Nephron (organoid): Measurements from ENCODE around the gene MORN1.
A peak's percentile ranks its signal among the peaks of the same experiment; 100 is the strongest.

Source experiments
- H3K27ac Mint-ChIP-seq, 3 experiments: 2 replicates each; pipeline ENCODE4 v1.8.0; 2020; ENCODE audit warnings: mixed read lengths in 3 of 3, mild to moderate bottlenecking in 2 of 3, moderate library complexity in 1 of 3
- H3K27me3 Mint-ChIP-seq: 2 replicates; pipeline ENCODE4 v1.8.0; 2021; ENCODE audit warnings: low read depth, mild to moderate bottlenecking, moderate library complexity, mixed read lengths
- H3K36me3 Mint-ChIP-seq: 2 replicates; pipeline ENCODE4 v1.8.0; 2020; ENCODE audit warnings: low read depth, mixed read lengths
- H3K4me1 Mint-ChIP-seq: 2 replicates; pipeline ENCODE4 v1.8.0; 2020; ENCODE audit warnings: mixed read lengths
- H3K4me3 Mint-ChIP-seq, 3 experiments: 2 replicates each; pipeline ENCODE4 v1.8.0; 2020; ENCODE audit warnings: mild to moderate bottlenecking in 3 of 3, mixed read lengths in 3 of 3, moderate library complexity in 2 of 3
- H3K9me3 Mint-ChIP-seq: 2 replicates; pipeline ENCODE4 v1.8.0; 2020; ENCODE audit warnings: mixed read lengths
- TF ChIP-seq, protein P1 (sequence below), 3 experiments: fragments of 200-600 bp; sonication (generic); IDR thresholded peaks; one replicate each; pipeline ENCODE4 v1.5.0; 2021; ENCODE audit warnings: antibody characterized with exemption in 3 of 3; ENCODE audit not compliant: unreplicated experiment in 3 of 3

The MORN1 gene

DNA sequence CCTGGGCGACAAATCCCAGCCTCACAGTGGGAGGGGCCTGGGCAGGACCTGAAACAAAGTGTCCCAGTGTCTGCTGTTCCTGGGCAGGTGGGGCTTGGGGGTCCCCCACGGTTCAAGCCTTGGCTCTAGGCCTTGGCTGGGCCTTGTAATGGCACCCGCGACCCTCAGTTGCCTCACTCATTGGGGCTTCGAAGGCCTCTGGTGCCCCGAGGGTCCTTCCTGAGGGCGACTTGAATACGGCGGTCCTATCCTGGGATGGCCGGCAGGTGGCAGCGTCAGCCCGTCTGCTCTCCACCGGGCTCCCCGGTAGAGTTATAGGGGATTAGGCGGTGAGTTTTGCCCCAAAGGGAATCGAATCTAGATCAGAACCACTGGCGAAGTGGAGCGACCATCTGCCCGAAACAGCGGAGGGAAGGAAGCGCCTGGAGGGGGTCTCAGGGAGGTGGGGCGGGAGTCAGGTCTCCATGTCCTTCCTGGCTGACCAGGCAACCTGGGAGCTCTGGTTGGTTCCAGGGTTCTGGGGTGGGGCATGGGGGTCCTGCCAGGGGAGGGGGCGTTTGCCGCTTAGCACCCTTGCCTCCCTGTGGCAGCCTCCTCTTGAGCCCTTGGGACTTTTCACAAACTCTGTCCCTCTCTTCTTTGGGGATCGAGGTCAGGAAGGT, 23.1 kb upstream of the MORN1 start:
- TF ChIP-seq, protein P1, sequence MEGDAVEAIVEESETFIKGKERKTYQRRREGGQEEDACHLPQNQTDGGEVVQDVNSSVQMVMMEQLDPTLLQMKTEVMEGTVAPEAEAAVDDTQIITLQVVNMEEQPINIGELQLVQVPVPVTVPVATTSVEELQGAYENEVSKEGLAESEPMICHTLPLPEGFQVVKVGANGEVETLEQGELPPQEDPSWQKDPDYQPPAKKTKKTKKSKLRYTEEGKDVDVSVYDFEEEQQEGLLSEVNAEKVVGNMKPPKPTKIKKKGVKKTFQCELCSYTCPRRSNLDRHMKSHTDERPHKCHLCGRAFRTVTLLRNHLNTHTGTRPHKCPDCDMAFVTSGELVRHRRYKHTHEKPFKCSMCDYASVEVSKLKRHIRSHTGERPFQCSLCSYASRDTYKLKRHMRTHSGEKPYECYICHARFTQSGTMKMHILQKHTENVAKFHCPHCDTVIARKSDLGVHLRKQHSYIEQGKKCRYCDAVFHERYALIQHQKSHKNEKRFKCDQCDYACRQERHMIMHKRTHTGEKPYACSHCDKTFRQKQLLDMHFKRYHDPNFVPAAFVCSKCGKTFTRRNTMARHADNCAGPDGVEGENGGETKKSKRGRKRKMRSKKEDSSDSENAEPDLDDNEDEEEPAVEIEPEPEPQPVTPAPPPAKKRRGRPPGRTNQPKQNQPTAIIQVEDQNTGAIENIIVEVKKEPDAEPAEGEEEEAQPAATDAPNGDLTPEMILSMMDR (IDR thresholded peaks at IDR 0.05; ENCODE audit: unreplicated experiment in 3 of 3): peak; percentile 88
- Mint-ChIP-seq H3K36me3 (peaks cover 4% of the 10 kb centered on the region), H3K27me3 (peaks cover 34% of the 10 kb centered on the region), H3K4me1 (peaks cover 8% of the 10 kb centered on the region), H3K4me3 (peak overlapping the region; percentile 82 to 90 (median 89)), H3K27ac (peak overlapping the region; percentile 25 to 82 (median 59)), H3K9me3 (no peaks in the 10 kb centered on the region)

DNA sequence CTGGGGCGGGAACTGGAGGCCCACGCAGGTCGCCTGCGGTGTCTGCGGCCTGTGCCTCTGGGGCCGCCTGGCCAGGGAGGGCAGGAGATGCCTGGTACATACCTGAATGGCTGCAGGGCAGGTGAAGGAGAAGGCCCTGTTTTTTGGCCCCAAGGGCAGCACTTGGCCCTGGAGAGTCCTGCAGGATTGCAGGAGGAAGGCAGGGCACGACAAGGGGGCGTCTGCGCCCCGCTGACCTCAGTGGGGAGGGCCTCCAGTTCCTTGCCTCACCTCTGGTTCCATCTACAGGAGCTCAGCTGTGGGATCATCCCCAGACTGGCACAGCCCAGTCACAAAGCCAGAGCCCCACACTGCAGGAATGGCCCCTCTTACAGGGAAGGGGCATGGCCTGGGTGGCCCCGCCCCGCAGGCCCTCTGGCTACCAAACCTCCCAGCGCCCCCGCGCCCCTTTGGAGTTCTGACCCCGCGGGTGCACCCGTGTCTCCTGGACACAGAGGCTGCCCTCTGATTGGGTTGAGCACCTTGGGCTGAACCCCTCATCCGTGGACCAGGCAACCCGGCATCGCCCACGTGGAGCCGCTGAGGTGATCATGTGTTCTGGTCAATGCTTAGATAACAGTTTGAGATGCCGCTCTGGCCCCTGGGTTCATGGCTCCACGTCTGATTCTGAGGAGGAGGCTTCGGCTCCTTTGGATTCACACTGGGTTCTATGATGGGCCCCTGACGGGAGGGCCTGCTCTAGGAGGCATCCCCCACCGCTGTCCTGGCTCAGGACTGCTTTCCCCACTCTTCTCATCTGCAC, 22.3 kb upstream of the MORN1 start:
- Mint-ChIP-seq H3K4me1 (peaks cover 8% of the 10 kb centered on the region), H3K27me3 (peaks cover 27% of the 10 kb centered on the region), H3K4me3 (peak overlapping the region; percentile 82 to 90 (median 89)), H3K9me3 (no peaks in the 10 kb centered on the region), H3K27ac (peak overlapping the region; percentile 25 to 82 (median 59)), H3K36me3 (peaks cover 8% of the 10 kb centered on the region)
- TF ChIP-seq, protein P1 (IDR thresholded peaks at IDR 0.05; ENCODE audit: unreplicated experiment in 3 of 3): no peak

DNA sequence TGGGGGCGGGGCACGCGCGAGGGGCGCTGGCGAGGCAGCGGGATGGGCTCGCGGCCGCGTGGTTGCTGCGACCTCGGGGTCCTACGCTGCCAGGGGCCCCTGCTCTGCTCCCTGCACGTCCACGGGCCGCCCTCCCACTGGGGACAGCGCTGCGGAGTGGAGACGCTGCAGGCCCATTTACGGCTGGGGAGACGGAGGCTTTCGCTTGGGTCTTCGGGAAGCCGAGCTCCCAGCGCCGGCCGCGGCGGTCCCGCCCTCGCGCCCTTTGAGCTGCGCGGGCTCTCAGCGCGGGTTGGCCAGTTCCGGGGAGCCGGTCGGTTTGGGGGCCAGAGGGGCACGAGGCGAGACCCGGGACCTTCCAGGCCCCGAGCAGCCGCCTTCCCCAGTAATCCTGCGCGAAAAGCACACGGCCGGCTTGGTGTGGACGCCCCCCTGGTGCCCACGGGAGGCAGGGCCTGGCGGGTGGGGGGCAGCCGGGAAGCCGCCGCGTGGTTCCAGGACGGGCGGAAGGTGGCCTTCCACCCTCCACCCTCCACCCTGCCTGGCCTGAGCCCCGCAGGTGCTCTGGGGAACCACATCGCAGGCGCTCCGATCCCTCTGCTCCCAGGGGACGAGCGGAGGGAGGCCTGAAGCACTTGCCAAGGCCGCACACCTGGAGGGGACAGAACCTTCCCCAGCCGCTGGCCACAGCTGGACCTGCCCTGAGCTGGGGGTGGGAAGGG, 21.6 kb upstream of the MORN1 start:
- H3K27ac Mint-ChIP-seq: no peak overlapping the region
- peaks cover 8% of the 10 kb centered on the region for H3K36me3 Mint-ChIP-seq
- H3K27me3 Mint-ChIP-seq: peaks cover 20% of the 10 kb centered on the region
- peak overlapping the region in 2 of 3 experiments; percentile 74 to 83 for H3K4me3 Mint-ChIP-seq
- H3K9me3 Mint-ChIP-seq: no peaks in the 10 kb centered on the region
- peaks cover 8% of the 10 kb centered on the region for H3K4me1 Mint-ChIP-seq
- TF ChIP-seq, protein P1 (IDR thresholded peaks at IDR 0.05; ENCODE audit: unreplicated experiment in 3 of 3): no peak

DNA sequence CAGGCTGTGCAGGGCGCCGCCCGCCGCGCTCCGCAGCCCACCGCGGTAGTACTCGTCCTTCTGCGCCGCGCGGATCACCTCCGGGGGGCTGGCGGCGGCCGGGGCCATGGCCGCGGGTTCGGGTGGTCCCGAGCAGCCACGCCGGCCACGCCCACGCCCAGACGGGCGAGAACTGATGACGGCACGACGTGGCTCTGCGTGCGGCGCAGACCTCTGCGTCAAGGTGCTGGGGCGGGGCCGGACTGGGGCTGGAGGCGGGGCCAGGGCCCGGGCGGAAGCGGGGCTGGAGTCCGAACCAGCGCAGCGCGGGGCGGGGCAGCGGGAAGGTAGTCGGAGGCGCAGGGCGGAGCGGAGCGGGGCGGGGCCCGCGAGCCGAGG, 21.0 kb upstream of the MORN1 start, which contains the start of gene PEX10:
Gene PEX10, minus strand, starts transcription at position 170 of the 378 bp plus-strand sequence. Its CDS starts 62 bp downstream, at position 108.
- Mint-ChIP-seq H3K4me3 (peak within 1 kb of the TSS; percentile 89 to 90 (median 90)), H3K4me1 (peaks cover 8% of the 10 kb centered on the region), H3K9me3 (no peaks in the 10 kb centered on the region), H3K36me3 (peaks cover 12% of the 10 kb centered on the region), H3K27me3 (peaks cover 18% of the 10 kb centered on the region), H3K27ac (peak within 1 kb of the TSS in 2 of 3 experiments; percentile 71)
- TF ChIP-seq, protein P1 (IDR thresholded peaks at IDR 0.05; ENCODE audit: unreplicated experiment in 3 of 3): no peak

DNA sequence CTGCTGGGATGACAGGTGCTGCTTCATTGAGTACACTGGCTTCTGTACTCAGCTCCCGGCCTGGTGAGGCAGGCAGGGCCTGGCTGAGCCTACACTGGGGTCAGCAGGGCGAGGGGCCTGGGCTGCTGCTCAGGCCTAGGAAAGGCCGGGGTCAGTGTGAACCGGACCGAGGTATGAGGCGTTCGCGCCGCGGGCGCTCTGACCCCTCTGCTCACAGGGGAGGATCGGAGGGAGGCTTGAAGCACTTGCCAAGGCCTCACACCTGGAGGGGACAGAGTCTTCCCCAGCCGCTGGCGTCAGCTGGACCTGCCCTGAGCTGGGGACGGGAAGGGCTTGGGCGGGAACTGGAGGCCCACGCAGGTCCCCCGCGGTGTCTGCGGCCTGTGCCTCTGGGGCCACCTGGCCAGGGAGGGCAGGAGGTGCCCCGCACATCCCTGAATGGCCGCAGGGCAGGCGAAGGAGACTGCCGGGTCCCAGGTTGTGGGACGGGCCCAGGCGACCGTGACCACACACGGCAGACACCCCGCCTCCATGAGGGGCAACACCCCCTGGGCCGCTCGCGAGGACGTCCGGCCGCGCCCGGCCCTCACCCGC, 20.5 kb upstream of the MORN1 start:
- Mint-ChIP-seq H3K4me3 (peak overlapping the region; percentile 89 to 90 (median 90)), H3K27ac (peak overlapping the region in 2 of 3 experiments; percentile 71), H3K36me3 (peaks cover 12% of the 10 kb centered on the region), H3K27me3 (peaks cover 16% of the 10 kb centered on the region), H3K9me3 (no peaks in the 10 kb centered on the region), H3K4me1 (peaks cover 8% of the 10 kb centered on the region)
- TF ChIP-seq, protein P1 (IDR thresholded peaks at IDR 0.05; ENCODE audit: unreplicated experiment in 3 of 3): no peak
